Measurements from ENCODE around the gene KCNK5. TPM values are rescaled to one million over a fixed set of nuclear protein-coding genes. Genes with fewer than 3 reads are reported as not detected.

Gene KCNK5
- total and polyA plus RNA-seq, 2 donors (not counting 1 experiment from before 2014, with no cell fraction given) = 0.07 TPM; not detected in 1

- Histone ChIP-seq H3K9ac (ENCODE audit: low read length) (no peak overlapping the region), H3K27me3 (replicated peaks in 1 of 4; ENCODE audit: control extremely low read depth in 1 of 4, control insufficient read depth in 3 of 4, insufficient read depth in 4 of 4, low read length in 3 of 4) (peaks cover 0 to 8% (median 2%) of the 10 kb centered on the region in 4 experiments), H3K27ac (ENCODE audit: low read length in 2 of 2) (no peak overlapping the region), H3K36me3 (replicated peaks in 1 of 2; ENCODE audit: control extremely low read depth in 1 of 2, control insufficient read depth in 1 of 2, extremely low read depth in 1 of 2, insufficient read depth in 2 of 2, low read length in 1 of 2) (no peaks in the 10 kb centered on the region), H3K79me2 (ENCODE audit: control insufficient read depth, insufficient read depth, low read length) (no peaks in the 10 kb centered on the region), H3K4me1 (ENCODE audit: control insufficient read depth in 2 of 2, insufficient read depth in 2 of 2, low read length in 2 of 2) (peaks cover 0 to 7% of the 10 kb centered on the region in 2 donors), H2AFZ (ENCODE audit: insufficient read depth, low read depth, low read length, poor library complexity, severe bottlenecking) (no peak overlapping the region), H3K4me2 (replicated peaks; ENCODE audit: low read depth, low read length, poor library complexity, severe bottlenecking) (no peak overlapping the region), H4K20me1 (ENCODE audit: control insufficient read depth, insufficient read depth, low read length, poor library complexity, severe bottlenecking) (no peaks in the 10 kb centered on the region), H3K9me3 (ENCODE audit: control extremely low read depth in 1 of 3, control insufficient read depth in 2 of 3, insufficient read depth in 1 of 3, low read length in 2 of 3) (peaks cover 0 to 20% (median 0%) of the 10 kb centered on the region in 3 donors), H3K4me3 (ENCODE audit: control extremely low read depth in 1 of 5, extremely low read depth in 1 of 5, insufficient read depth in 1 of 5, low read depth in 2 of 5, low read length in 4 of 5) (no peak overlapping the region)
- Mint-ChIP-seq H3K9me3 (ENCODE audit: insufficient read depth) (peaks cover 2% of the 10 kb centered on the region), H3K4me1 (peaks cover 5% of the 10 kb centered on the region), H3K4me3 (no peak overlapping the region), H3K27ac (no peak overlapping the region), H3K27me3 (peaks cover 31% of the 10 kb centered on the region)
- DNase-seq (no peak), ATAC-seq (ENCODE audit: low read depth) (no peak)
- TF ChIP-seq EZH2 (IDR thresholded peaks at IDR 0.05; ENCODE audit: borderline replicate concordance, insufficient read depth, low read depth, low read length, poor library complexity, severe bottlenecking) (no peak), CTCF (IDR thresholded peaks at IDR 0.05) (no peak)
- intact Hi-C loops (cut with micrococcal nuclease) = no loop called here
- ChIA-PET POLR2A (no interaction called here), CTCF (interaction anchor here (1.5 to 10.4 kb wide), 2 partner anchors 12 to 135 kb away, joined by 4 to 241 read pairs; no protein-coding TSS in a partner anchor)
- WGBS (ENCODE audit: insufficient coverage) = 85% methylated on average over 2 of the region's 3 CpGs
Observed at GRCh38 chr6:39170860-39171259, 58.4 kb downstream of the KCNK5 start.

GRCh38 chr6:39170389-39170788 is 58.9 kb downstream of the KCNK5 start:
- Histone ChIP-seq H3K79me2 (ENCODE audit: control insufficient read depth, insufficient read depth, low read length) (no peaks in the 10 kb centered on the region), H3K27ac (ENCODE audit: low read length in 2 of 2) (no peak overlapping the region), H3K9ac (ENCODE audit: low read length) (no peak overlapping the region), H2AFZ (ENCODE audit: insufficient read depth, low read depth, low read length, poor library complexity, severe bottlenecking) (no peak overlapping the region), H4K20me1 (ENCODE audit: control insufficient read depth, insufficient read depth, low read length, poor library complexity, severe bottlenecking) (no peaks in the 10 kb centered on the region), H3K4me1 (ENCODE audit: control insufficient read depth in 2 of 2, insufficient read depth in 2 of 2, low read length in 2 of 2) (peaks cover 0 to 7% of the 10 kb centered on the region in 2 donors), H3K4me3 (ENCODE audit: control extremely low read depth in 1 of 5, extremely low read depth in 1 of 5, insufficient read depth in 1 of 5, low read depth in 2 of 5, low read length in 4 of 5) (no peak overlapping the region), H3K4me2 (replicated peaks; ENCODE audit: low read depth, low read length, poor library complexity, severe bottlenecking) (no peak overlapping the region), H3K9me3 (ENCODE audit: control extremely low read depth in 1 of 3, control insufficient read depth in 2 of 3, insufficient read depth in 1 of 3, low read length in 2 of 3) (peaks cover 0 to 15% (median 0%) of the 10 kb centered on the region in 3 donors), H3K36me3 (replicated peaks in 1 of 2; ENCODE audit: control extremely low read depth in 1 of 2, control insufficient read depth in 1 of 2, extremely low read depth in 1 of 2, insufficient read depth in 2 of 2, low read length in 1 of 2) (no peaks in the 10 kb centered on the region), H3K27me3 (replicated peaks in 1 of 4; ENCODE audit: control extremely low read depth in 1 of 4, control insufficient read depth in 3 of 4, insufficient read depth in 4 of 4, low read length in 3 of 4) (peaks cover 0 to 8% (median 3%) of the 10 kb centered on the region in 4 experiments)
- Mint-ChIP-seq H3K9me3 (ENCODE audit: insufficient read depth) (peaks cover 2% of the 10 kb centered on the region), H3K4me1 (peaks cover 5% of the 10 kb centered on the region), H3K27ac (no peak overlapping the region), H3K27me3 (peaks cover 31% of the 10 kb centered on the region), H3K4me3 (no peak overlapping the region)
- POLR2A ChIA-PET = no interaction called here
- intact Hi-C loops (cut with micrococcal nuclease) = no loop called here
- no peak for TF ChIP-seq EZH2 (IDR thresholded peaks at IDR 0.05; ENCODE audit: borderline replicate concordance, insufficient read depth, low read depth, low read length, poor library complexity, severe bottlenecking)
- no peak for TF ChIP-seq CTCF (IDR thresholded peaks at IDR 0.05)
- no peak for ATAC-seq (ENCODE audit: low read depth)
- CTCF ChIA-PET = interaction anchor here (10.4 kb wide), 1 partner anchor 136 kb away, joined by 241 read pairs; no protein-coding TSS in a partner anchor
- no peak for DNase-seq
